GM19099 (cell line): ENCODE data around the gene PNMA8B.

Experiments used
- POLR2A ChIP-seq: IDR thresholded peaks from 3 replicates; pipeline ENCODE4 v1.6.1; 2011; ENCODE audit warnings: low read depth; ENCODE audit not compliant: insufficient read length; ENCODE audit errors: extremely low read depth

Gene PNMA8B

GRCh38 chr19:46517471-46517870, 21.8 kb upstream of the PNMA8B start:
- TF ChIP-seq POLR2A: no peak

DNA sequence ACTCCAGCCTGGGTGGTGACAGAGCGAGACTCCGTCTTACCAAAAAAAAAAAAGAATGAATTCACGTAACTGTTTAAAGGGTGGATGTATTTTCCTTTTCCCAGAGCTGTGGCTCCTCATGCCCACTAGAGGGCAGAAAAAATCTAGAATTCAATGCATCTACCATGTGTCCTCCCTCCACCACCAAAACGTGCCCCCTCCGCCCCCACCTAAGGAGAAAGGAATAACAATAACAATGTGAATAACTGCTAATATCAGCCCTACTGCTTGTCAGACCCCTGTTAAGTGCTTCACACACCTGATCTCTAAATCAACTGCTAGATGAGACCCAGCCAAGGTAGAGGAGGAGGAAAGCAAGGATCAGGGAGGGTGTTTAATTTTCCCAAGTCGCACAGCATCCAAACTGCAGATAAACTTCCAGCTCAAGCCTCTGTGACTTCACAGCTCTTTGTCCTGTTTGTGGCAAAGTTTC, 20.2 kb upstream of the PNMA8B start:
- no peak for TF ChIP-seq POLR2A

GRCh38 chr19:46515290-46515609, 19.6 kb upstream of the PNMA8B start:
- TF ChIP-seq POLR2A: no peak

DNA sequence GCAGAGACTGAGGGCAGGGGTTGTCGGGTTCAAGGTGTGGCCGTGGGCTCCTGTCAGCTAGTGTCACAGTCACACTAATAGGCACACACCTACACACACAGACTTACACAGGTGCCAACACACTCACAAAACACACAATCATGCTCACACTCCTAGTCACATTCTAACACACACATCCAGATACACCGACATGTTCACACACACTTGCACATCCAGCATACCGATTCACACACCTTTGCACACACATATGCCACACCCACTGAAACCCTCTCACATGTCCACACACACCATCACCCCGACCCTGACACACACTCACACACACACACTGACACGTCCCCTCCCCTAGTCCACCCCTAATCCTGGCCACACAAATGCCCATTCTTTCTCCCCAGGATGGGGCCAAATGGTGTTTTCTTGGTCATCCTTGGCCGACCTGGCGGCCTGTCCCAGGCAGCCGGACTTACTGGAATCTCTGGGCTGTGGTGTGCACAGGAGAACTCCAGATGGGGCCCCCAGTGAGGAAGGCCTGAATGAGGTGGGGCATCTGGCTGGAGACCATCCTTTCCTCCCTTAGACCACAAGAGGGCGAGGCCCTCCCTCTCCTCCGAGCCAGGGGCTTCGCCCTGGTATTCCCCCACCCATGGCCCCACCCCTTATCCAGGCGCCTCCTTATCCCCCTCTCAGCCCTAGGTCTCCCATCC, 19.1 kb upstream of the PNMA8B start:
- no peak for TF ChIP-seq POLR2A

- TF ChIP-seq POLR2A: no peak
These were observed 18.0 kb upstream of the PNMA8B start for GRCh38 chr19:46513461-46514236.

DNA sequence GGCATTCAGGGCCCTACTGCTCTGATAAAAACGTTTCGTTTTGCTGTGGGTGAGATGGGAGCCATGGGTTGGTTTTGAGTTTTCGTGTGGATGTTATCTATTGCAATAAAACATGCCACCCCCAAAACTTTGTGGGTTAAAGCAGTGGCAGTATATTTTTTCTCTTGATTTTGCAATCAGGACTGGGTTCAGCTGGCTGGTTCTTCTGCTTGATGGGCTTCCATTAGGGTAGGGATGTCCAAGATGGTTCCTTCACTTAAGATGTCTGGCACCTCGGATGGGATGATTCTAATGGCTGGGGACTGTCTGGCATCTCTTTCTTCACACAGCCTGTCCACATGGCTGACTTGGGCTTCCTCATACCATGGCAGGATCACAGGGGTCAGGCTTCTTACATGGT, 15.6 kb upstream of the PNMA8B start:
- no peak for TF ChIP-seq POLR2A

DNA sequence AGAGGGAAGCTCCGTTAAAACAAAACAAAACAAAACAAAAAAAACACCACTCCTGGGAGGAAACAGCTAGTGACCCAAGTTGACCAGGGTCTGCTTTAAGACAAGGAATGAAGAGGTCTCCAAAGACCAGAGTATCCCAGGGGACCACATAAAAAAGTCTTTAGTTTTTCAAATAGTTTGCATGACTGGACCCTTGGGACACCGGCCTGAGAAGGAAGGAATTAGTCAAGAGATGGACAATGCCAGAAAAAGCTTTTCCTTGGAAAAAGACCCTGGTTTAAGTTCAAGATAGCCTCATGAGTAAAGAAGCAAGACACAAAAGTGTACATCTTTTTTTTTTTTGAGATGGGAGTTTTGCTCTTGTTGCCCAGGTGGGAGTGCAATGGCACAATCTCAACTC, 12.5 kb upstream of the PNMA8B start:
- no peak for TF ChIP-seq POLR2A

DNA sequence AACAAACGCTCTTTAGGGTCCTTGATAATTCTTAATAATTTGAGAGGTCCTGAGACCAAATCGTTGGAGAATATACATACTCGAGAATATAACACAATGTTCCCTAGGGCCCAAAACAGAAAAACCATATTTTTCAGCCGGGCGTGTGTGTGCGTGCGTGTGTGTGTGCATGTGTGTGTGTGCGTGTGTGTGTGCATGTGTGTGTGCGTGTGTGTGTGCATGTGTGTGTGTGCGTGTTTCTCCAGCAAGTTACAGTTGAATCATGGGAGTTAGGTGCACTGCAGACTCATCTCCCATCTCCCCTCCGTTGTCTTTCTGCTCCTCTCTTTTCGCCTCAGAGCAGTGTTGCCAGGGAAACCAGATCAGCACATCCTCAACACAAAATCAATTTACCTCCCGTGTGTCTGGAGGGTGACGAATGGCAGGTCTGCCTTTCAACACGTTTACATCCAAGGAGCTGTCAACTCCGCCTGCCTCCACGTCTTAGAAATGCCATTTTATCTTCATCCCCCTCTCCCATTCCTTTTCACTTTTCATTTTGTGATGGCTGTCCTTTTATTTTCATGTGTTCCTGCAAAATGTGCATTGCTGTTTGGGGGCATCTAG, 8.3 kb upstream of the PNMA8B start:
- no peak for TF ChIP-seq POLR2A

DNA sequence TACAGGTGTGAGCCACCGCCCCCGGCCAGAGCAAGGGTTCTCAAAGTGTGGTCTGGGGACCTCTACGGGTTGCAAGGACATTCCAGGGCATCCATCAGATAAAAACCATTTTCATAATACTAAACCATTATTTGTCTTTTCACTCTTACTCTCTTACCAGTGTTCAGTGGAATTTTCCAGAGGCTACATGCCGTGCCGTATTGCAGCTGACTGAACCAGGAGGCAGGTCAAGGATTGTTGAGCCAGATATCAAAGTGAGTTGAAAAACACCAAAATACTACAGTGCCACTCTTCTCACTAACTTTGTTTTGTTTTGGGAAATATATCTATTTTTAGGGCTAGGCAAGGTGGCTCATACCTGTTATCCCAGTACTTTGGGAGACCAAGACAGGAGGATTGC, 7.2 kb upstream of the PNMA8B start:
- TF ChIP-seq POLR2A: no peak

- no peak for TF ChIP-seq POLR2A
These were observed 4.0 kb upstream of the PNMA8B start for GRCh38 chr19:46499692-46500091.

DNA sequence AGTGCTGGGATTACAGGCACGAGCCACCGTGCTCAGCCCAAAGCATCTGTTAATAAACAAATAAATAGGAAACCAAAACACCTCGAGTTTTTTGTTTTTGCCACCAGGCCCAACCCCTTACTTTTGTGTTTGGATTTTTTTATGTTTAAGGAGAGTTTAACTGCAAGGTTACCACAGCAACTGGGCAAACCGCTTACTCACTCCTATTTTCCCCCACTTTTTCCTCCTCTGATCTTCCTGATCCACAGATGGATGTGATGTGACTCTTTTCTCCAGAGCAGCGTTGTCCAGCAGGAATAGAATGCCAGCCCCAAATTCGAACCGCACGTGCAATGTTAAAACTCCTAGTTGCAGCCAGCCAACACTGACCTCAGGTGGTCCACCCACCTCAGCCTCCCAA, 2.1 kb upstream of the PNMA8B start:
- TF ChIP-seq POLR2A: no peak

- no peak for TF ChIP-seq POLR2A
These were observed 637 bp upstream of the PNMA8B start for GRCh38 chr19:46496304-46496703.

GRCh38 chr19:46494941-46495785, 504 bp downstream of the PNMA8B start:
- TF ChIP-seq POLR2A: no peak

GRCh38 chr19:46494146-46494940, 1.3 kb downstream of the PNMA8B start:
- TF ChIP-seq POLR2A: no peak
